Rectal smooth muscle tissue (tissue), 1 donor: ENCODE results near the gene SORCS3.

Experiments
- H3K27ac ChIP-seq: one replicate; pipeline ENCODE4 v1.7.0; 2013; ENCODE audit warnings: low read depth, low read length, inconsistent platforms
- H3K27me3 ChIP-seq: one replicate; pipeline ENCODE4 v1.7.0; 2013; ENCODE audit warnings: low read length; ENCODE audit not compliant: control insufficient read depth, insufficient read depth
- H3K36me3 ChIP-seq: one replicate; pipeline ENCODE4 v1.7.0; 2013; ENCODE audit warnings: low read length; ENCODE audit not compliant: control insufficient read depth, insufficient read depth
- H3K4me1 ChIP-seq: one replicate; pipeline ENCODE4 v1.7.0; 2013; ENCODE audit warnings: low read length; ENCODE audit not compliant: control insufficient read depth, insufficient read depth
- H3K4me3 ChIP-seq: one replicate; pipeline ENCODE4 v1.7.0; 2013; ENCODE audit warnings: low read length
- H3K9ac ChIP-seq: one replicate; pipeline ENCODE4 v1.7.0; 2013; ENCODE audit warnings: low read length

Gene SORCS3

GRCh38 chr10:104895981-104896380 lies 254.9 kb downstream of the SORCS3 start:
- H3K4me1 ChIP-seq: no peaks in the 10 kb centered on the region
- no peaks in the 10 kb centered on the region for H3K36me3 ChIP-seq
- no peaks in the 10 kb centered on the region for H3K27me3 ChIP-seq
- H3K9ac ChIP-seq: no peak overlapping the region
- H3K4me3 ChIP-seq: no peak overlapping the region
- H3K27ac ChIP-seq: no peak overlapping the region

GRCh38 chr10:104897696-104898095 lies 256.6 kb downstream of the SORCS3 start:
- Histone ChIP-seq H3K27me3 (no peaks in the 10 kb centered on the region), H3K36me3 (no peaks in the 10 kb centered on the region), H3K4me3 (no peak overlapping the region), H3K4me1 (no peaks in the 10 kb centered on the region), H3K27ac (no peak overlapping the region), H3K9ac (no peak overlapping the region)

GRCh38 chr10:104899779-104900178 lies 258.7 kb downstream of the SORCS3 start:
- Histone ChIP-seq H3K9ac (no peak overlapping the region), H3K27ac (no peak overlapping the region), H3K4me1 (no peaks in the 10 kb centered on the region), H3K36me3 (no peaks in the 10 kb centered on the region), H3K27me3 (no peaks in the 10 kb centered on the region), H3K4me3 (no peak overlapping the region)

DNA sequence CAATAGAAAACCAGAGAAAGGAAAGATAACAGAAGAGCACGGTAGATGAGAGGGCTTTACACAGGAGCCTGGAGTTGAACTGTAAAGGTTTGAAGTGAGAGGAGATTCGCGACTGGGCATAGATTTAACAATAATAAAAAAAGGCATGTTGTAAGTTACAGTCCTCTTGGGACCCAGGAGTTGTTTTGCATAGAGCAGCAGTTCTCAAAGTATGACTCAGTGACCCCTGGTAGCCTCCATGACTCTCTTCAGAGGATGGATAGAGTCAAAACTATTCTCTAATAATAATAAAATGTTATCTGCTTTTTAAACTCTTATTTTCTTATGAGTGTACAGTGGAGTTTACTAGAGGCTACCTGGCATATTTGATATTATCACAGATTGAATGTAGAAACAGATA lies 262.3 kb downstream of the SORCS3 start:
- no peak overlapping the region for H3K9ac ChIP-seq
- H3K4me1 ChIP-seq: no peaks in the 10 kb centered on the region
- H3K4me3 ChIP-seq: no peak overlapping the region
- no peak overlapping the region for H3K27ac ChIP-seq
- no peaks in the 10 kb centered on the region for H3K36me3 ChIP-seq
- H3K27me3 ChIP-seq: no peaks in the 10 kb centered on the region

DNA sequence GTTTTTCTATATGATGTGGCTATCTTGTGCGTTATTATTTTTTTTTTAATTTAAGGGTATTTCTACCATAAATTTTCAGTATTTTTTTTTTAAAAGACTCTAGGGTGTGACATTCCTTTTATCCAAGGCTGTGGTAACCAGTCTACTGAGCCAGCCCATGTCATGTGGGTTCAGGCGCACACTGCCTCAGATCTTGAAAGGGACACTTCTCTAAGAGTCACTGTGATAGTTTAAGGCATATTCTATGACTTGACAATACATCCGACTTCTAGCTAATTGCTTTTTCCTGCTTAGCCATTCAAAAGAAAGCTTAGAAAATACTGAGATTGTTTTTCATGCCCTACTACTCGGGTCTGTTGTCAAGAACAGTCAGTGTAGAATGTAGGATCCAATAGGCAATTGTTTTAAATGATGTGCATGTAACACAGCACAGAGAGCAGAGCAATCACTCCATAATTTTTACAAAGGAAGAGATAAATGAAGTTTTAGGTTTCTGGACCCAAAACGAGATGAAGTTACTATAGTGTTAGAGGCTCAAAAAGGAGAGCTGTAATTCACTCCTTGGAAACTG lies 263.7 kb downstream of the SORCS3 start:
- Histone ChIP-seq H3K36me3 (no peaks in the 10 kb centered on the region), H3K9ac (no peak overlapping the region), H3K27ac (no peak overlapping the region), H3K4me3 (no peak overlapping the region), H3K27me3 (no peaks in the 10 kb centered on the region), H3K4me1 (no peaks in the 10 kb centered on the region)

DNA sequence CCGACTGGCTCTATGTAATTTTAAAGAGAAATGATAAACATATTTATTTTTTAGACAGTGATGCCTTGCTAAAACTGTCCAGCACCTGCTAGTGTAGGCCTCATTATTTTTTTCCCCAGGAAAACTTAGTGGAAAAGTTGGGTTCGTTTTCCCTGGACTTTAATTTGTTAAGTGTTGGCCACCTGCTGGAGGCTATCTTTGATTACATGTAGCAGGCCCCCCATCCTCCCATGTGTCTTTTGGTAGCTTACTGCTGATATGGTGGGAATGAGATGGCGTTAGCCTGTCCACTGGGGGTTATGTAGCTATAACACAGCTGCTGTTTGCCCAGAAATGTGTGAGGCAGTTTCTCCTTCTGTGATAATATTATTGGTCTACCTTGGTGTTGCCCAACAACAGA lies 265.0 kb downstream of the SORCS3 start:
- H3K36me3 ChIP-seq: no peaks in the 10 kb centered on the region
- no peak overlapping the region for H3K27ac ChIP-seq
- H3K4me3 ChIP-seq: no peak overlapping the region
- H3K4me1 ChIP-seq: no peaks in the 10 kb centered on the region
- H3K9ac ChIP-seq: no peak overlapping the region
- H3K27me3 ChIP-seq: no peaks in the 10 kb centered on the region

GRCh38 chr10:104907521-104907920 lies 266.4 kb downstream of the SORCS3 start:
- Histone ChIP-seq H3K4me1 (no peaks in the 10 kb centered on the region), H3K9ac (no peak overlapping the region), H3K4me3 (no peak overlapping the region), H3K27ac (no peak overlapping the region), H3K36me3 (no peaks in the 10 kb centered on the region), H3K27me3 (no peaks in the 10 kb centered on the region)

DNA sequence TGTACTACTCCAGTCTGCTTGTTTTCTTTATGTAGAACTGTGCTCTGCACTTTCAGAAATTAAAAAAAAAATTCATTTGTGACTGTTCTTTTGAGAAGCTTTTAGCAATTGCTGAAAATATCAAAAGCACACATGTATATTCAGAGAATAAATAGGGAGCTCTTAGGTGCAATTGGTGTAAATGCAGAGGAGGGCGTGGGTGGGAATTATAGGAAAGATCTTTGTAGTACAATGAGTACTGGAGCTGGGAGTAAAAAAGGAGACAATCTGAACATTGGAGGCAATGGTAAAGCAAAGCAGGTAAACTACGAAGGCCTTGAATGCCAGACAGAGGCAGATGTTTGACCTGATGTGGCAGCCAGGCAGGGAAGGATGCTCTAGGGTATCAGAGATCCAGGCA lies 267.5 kb downstream of the SORCS3 start:
- Histone ChIP-seq H3K27me3 (no peaks in the 10 kb centered on the region), H3K4me1 (no peaks in the 10 kb centered on the region), H3K27ac (no peak overlapping the region), H3K4me3 (no peak overlapping the region), H3K9ac (no peak overlapping the region), H3K36me3 (no peaks in the 10 kb centered on the region)

DNA sequence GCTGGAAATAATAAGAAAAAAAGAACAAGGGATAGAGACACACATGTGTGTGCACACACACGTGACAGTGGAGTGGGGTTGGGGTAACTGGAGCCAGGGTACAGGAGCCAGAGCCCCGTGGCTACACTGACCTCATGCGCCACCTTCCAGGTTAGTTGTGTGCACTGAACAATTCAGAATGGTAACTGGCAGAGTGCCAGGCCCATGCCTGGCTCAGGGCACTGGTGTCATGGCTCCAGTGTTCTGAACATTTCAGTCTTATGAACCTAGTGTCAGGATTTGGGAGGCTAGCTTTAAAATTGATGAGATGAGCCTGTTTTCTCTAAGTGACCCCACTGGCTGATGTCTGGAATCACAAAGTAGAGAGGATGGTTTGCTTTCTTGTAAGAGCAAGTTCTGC lies 269.6 kb downstream of the SORCS3 start:
- Histone ChIP-seq H3K9ac (no peak overlapping the region), H3K27ac (no peak overlapping the region), H3K4me1 (no peaks in the 10 kb centered on the region), H3K4me3 (no peak overlapping the region), H3K36me3 (no peaks in the 10 kb centered on the region), H3K27me3 (no peaks in the 10 kb centered on the region)

GRCh38 chr10:104913390-104913789 lies 272.3 kb downstream of the SORCS3 start:
- Histone ChIP-seq H3K4me1 (no peaks in the 10 kb centered on the region), H3K27me3 (no peaks in the 10 kb centered on the region), H3K4me3 (no peak overlapping the region), H3K36me3 (no peaks in the 10 kb centered on the region), H3K27ac (no peak overlapping the region), H3K9ac (no peak overlapping the region)

DNA sequence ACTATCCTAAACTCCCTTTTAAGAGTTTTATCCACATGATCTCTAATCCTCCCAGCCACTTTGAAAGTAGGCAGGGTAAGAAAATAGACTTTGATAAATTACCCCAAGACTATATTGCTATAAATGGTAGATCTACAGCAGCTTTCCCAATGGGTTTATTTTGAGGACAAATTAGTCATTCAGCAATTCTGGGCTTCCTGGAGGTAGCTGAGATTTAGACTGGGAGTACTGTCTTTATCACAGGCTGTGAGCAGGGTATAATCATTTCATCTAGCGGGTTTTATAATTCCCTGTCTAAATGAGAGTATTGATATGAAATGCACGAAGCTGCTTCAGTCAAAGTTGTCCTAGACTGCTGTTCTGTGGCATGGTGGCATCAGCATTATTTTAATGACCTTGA lies 279.4 kb downstream of the SORCS3 start:
- H3K27ac ChIP-seq: no peak overlapping the region
- no peaks in the 10 kb centered on the region for H3K4me1 ChIP-seq
- no peak overlapping the region for H3K4me3 ChIP-seq
- H3K27me3 ChIP-seq: no peaks in the 10 kb centered on the region
- no peaks in the 10 kb centered on the region for H3K36me3 ChIP-seq
- H3K9ac ChIP-seq: no peak overlapping the region

DNA sequence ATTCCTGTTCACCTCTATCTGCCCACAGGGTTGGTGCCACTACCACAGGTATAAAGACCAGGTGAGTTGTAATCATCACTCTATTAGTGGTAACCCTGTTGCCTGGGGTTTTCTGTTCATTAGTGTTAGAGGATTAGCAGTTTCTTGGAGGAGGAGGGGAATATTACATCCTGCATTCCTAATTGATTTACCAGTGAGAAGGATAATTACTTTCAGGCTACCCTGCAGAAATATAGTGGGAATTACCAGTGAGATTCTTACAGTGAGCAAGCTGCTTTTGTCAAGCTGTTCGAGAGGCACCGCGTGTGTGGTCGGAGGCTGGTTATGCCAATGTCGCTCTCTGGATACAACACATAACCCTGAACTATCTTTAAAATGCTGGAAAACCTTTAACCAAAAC lies 280.7 kb downstream of the SORCS3 start:
- Histone ChIP-seq H3K27ac (no peak overlapping the region), H3K36me3 (no peaks in the 10 kb centered on the region), H3K4me3 (no peak overlapping the region), H3K27me3 (no peaks in the 10 kb centered on the region), H3K9ac (no peak overlapping the region), H3K4me1 (no peaks in the 10 kb centered on the region)

DNA sequence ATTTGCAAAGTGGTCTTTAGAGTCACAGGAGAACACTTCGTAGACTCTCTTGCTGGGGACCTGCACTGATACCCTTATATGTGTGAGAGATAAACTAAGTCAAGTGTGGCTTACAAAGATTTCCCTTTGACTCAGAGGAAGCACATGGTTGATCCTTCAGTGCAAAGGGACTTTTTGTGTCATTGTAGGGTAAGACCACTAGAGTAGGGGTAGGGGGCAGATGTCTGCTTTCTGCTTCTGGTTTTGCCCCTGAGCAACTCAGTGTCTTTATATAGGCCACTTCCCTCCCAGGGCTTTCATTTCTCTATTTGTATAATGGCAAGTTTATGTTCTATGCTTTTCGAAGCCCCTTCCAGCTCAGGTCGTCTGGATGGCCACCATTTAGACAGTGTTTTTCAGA lies 281.7 kb downstream of the SORCS3 start:
- no peaks in the 10 kb centered on the region for H3K4me1 ChIP-seq
- no peak overlapping the region for H3K4me3 ChIP-seq
- H3K27me3 ChIP-seq: no peaks in the 10 kb centered on the region

More for the DNA sequence above, 281.7 kb downstream of the SORCS3 start:
- Histone ChIP-seq H3K27ac (no peak overlapping the region), H3K36me3 (no peaks in the 10 kb centered on the region), H3K9ac (no peak overlapping the region)
